ENCODE data around the gene CDAN1. TPM values are rescaled to one million over a fixed set of nuclear protein-coding genes. Genes with fewer than 3 reads are reported as not detected.

The CDAN1 gene
- total and polyA plus RNA-seq, 10 of the 15 experiments (the other 5 are each of a cell fraction or from before 2014, with no cell fraction given): 0.56 to 14.2 (median 6.7) TPM

GRCh38 chr15:42732095-42732827 is 4.7 kb downstream of the CDAN1 start:
- no peak for ATAC-seq
- WGBS (ENCODE audit: insufficient coverage, insufficient replicate concordance, low lambda C conversion rate, missing lambda C conversion rate): 92% methylated on average over 15 of the region's 15 CpGs
- Histone ChIP-seq H3K79me2 (ENCODE audit: control insufficient read depth, insufficient read depth, low read length) (peaks cover 6% of the 10 kb centered on the region), H3K27ac (ENCODE audit: control insufficient read depth, insufficient read depth) (no peak overlapping the region), H3K27me3 (replicated peaks in 1 of 2; ENCODE audit: control insufficient read depth in 2 of 2, insufficient read depth in 2 of 2, low read length in 1 of 2) (no peaks in the 10 kb centered on the region), H4K20me1 (ENCODE audit: control insufficient read depth, insufficient read depth) (no peaks in the 10 kb centered on the region), H3K4me3 (no peak overlapping the region), H3K9me3 (replicated peaks; ENCODE audit: control insufficient read depth, insufficient read depth, low read length) (no peaks in the 10 kb centered on the region), H3K36me3 (ENCODE audit: control insufficient read depth in 2 of 2, insufficient read depth in 2 of 2, low read length in 1 of 2) (peaks cover 8 to 15% of the 10 kb centered on the region in 2 experiments; a peak in 3 of 4 replicates), H3K9ac (ENCODE audit: control insufficient read depth, insufficient read depth, low read length) (no peak overlapping the region), H3K4me1 (ENCODE audit: control insufficient read depth, insufficient read depth, low read length) (peaks cover 18% of the 10 kb centered on the region), H2AFZ (ENCODE audit: control insufficient read depth, low read depth, low read length) (no peak overlapping the region), H3K4me2 (ENCODE audit: control insufficient read depth, insufficient read depth) (no peak overlapping the region)
- CTCF ChIA-PET: interaction anchor here (0.6 to 1.0 kb wide), 2 partner anchors 110 to 1038 kb away, joined by 3 to 4 read pairs; no protein-coding TSS in a partner anchor
- intact Hi-C loops (cut with micrococcal nuclease; ENCODE audit: unreplicated experiment) (loop anchor here (10.0 kb wide), 1 partner anchor 193 kb away; the partner anchor contains the start of gene TTBK2), in situ Hi-C loops (cut with MboI) (no loop called here)
- SMC1A ChIA-PET (ENCODE audit: uncharacterized antibody, unreplicated experiment): no interaction called here
- POLR2A ChIA-PET: no interaction called here
- DNase-seq (ENCODE audit: low read depth, low spot score): no peak
- FAIRE-seq: no peak
- no TSS peak for BruUV-seq (replicated peaks)
- TF ChIP-seq JUND (IDR thresholded peaks at IDR 0.05; ENCODE audit: low read depth, low read length): no peak
- no peak for TF ChIP-seq ZBTB4 (CRISPR knock-in tag; IDR thresholded peaks at IDR 0.05)
- TF ChIP-seq STAT3 (IDR thresholded peaks at IDR 0.05; ENCODE audit: low read depth, low read length): no peak
- TF ChIP-seq EED (IDR thresholded peaks at IDR 0.05; ENCODE audit: low read depth): no peak
- TF ChIP-seq PAX5 (IDR thresholded peaks at IDR 0.05; ENCODE audit: borderline replicate concordance, low read depth, low read length): no peak
- TF ChIP-seq, protein P1, sequence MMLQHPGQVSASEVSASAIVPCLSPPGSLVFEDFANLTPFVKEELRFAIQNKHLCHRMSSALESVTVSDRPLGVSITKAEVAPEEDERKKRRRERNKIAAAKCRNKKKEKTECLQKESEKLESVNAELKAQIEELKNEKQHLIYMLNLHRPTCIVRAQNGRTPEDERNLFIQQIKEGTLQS (IDR thresholded peaks at IDR 0.05; ENCODE audit: borderline replicate concordance, extremely low read depth, low read depth, low read length): no peak
- no peak for TF ChIP-seq NR2C2 (IDR thresholded peaks at IDR 0.05; ENCODE audit: borderline replicate concordance, control insufficient read depth, insufficient read length, low read depth)
- TF ChIP-seq ZNF274 (IDR thresholded peaks at IDR 0.05; ENCODE audit: insufficient read depth, insufficient read length): no peak
- TF ChIP-seq SREBF1 (IDR thresholded peaks at IDR 0.05; ENCODE audit: low read length): no peak
- TF ChIP-seq CHD1 (IDR thresholded peaks at IDR 0.05; ENCODE audit: low read depth, low read length): no peak
- TF ChIP-seq RB1 (IDR thresholded peaks at IDR 0.05; ENCODE audit: borderline replicate concordance): no peak
- no peak for TF ChIP-seq ZBTB33 (IDR thresholded peaks at IDR 0.05)
- no peak for TF ChIP-seq SMC3 (IDR thresholded peaks at IDR 0.05; ENCODE audit: borderline replicate concordance, low read length)
- no peak for TF ChIP-seq ZNF24 (IDR thresholded peaks at IDR 0.05)
- no peak for TF ChIP-seq CBX5 (IDR thresholded peaks at IDR 0.05; ENCODE audit: low read depth)
- no peak for TF ChIP-seq MTA2 (IDR thresholded peaks at IDR 0.05; ENCODE audit: low read depth)
- TF ChIP-seq YY1 (IDR thresholded peaks at IDR 0.05; ENCODE audit: low read depth, low read length): no peak
- TF ChIP-seq EP300 (IDR thresholded peaks at IDR 0.05; ENCODE audit: borderline replicate concordance in 1 of 2, control insufficient read depth in 1 of 2, low read depth in 2 of 2, low read length in 2 of 2): no peak
- no peak for TF ChIP-seq TCF3 (IDR thresholded peaks at IDR 0.05; ENCODE audit: borderline replicate concordance, insufficient read depth, low read depth, low read length)
- RAD21 ChIA-PET (ENCODE audit: unreplicated experiment): interaction anchor here (1.4 kb wide), 1 partner anchor 194 kb away, joined by 3 read pairs; no protein-coding TSS in a partner anchor

Measured in GM12878 (cell line).